ENCODE results near the gene GPR183.

Gene GPR183

DNA sequence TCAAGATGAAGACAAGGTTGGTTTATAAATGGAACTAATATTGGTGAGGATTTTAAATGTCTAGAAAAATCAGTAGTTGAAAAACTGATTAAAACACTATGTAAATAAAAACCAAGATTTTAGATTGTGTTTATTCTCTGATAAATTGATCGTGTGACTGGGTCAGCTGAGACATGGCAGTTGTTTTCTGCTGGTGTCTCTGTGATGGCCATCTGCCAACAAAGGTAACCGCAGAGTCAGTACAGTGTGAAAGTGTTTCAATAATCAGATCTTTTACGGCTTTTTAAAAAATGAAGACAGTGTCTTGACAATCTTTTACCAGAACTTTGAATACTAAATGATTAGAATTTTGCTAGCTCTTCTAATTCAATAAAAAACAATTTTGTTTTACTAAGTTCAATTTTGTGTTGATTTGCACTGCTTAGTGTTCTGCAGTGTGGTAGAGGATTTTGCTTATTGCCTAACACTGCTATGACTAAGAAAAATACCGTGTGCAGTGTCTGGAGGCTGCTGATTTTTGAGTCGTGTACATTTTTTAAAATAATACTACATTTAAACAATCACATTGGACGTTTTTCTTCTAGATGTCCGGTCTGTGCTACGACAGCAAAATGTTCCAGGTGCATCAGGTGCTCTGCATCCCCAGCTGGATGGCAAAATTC is 32.7 kb upstream of the GPR183 start:
- no peak for DNase-seq (ENCODE audit: low read depth)

GRCh38 chr13:99339230-99339721 is 32.1 kb upstream of the GPR183 start:
- no peak for DNase-seq (ENCODE audit: low read depth)

DNA sequence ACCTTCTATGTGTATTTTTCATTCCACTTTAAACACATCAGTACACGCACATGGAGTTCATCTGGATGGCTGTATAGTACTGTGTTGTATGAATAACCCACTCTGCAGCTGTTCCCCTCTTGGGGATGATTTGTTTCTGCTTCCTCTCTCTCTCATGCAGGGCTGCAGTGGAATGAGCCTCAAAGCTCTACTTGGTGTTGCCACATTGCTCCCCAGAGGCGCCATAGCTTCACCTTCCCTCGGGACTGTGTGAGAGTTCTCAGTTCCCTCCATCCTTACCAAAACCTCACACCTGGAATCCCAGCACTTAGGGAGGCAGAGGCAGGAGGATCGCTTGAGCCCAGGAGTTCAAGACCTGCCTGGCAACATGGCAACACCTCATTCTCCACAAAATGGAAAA is 28.4 kb upstream of the GPR183 start:
- no peak for DNase-seq (ENCODE audit: low read depth)

DNA sequence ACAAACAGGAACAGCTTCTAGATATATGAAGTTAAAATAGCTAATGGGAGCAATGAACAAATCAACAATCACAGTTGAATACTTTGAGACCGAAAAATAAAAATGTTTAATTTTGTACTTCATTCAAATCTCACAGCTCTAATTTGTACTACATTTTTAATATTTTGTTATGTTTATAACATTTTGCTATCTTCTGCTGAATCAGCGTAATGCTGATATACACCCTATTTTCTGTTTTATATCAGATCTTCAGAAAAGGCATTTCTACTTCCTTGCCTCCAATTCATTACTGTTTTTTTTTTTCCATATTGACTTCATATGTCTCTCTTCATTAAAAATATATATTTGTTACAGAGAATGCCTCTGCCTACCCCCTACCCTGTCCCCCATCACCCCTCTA is 27.9 kb upstream of the GPR183 start:
- no peak for DNase-seq (ENCODE audit: low read depth)

DNA sequence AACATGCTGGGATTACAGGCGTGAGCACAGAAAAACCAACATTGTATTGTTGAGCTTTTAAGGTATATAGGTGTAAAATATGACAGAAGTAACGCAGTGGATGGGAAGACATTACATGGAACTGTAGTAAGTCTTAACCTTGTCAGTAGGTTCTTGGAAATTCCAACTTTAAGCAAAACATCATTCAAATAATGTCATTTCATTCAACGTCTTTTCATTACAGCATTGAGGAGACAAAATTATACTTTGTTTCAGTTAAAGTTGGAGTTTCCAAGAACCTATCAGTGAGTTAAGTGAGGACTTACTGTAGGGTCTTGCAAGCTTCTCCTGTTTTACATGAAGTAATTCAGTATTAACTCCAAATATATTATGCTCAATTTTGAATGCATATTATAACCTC is 27.0 kb upstream of the GPR183 start:
- DNase-seq (ENCODE audit: low read depth) = no peak

GRCh38 chr13:99332456-99332855 is 25.3 kb upstream of the GPR183 start:
- no peak for DNase-seq (ENCODE audit: low read depth)

- no peak for DNase-seq (ENCODE audit: low read depth)
Measured at GRCh38 chr13:99331881-99332293, 24.7 kb upstream of the GPR183 start.

DNA sequence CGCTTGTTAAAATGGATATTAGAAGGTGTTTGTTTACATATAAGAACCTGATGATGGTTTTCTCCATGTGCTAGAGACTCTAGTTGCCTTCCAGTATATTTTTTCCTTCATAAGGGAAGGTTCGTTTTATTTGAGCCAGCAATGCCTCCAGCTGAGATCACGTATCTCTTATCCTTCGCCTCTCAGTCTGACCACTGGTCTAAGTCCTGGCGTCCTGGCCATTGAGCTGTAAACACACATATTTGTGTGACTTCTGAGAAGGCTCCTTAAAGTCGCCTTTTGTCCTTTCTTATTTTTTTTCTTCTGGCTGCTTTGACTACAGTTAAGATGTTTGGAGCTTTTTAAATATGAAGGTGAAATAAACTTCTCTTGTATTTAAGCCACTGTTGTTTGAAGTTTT is 23.7 kb upstream of the GPR183 start:
- DNase-seq (ENCODE audit: low read depth) = no peak

DNA sequence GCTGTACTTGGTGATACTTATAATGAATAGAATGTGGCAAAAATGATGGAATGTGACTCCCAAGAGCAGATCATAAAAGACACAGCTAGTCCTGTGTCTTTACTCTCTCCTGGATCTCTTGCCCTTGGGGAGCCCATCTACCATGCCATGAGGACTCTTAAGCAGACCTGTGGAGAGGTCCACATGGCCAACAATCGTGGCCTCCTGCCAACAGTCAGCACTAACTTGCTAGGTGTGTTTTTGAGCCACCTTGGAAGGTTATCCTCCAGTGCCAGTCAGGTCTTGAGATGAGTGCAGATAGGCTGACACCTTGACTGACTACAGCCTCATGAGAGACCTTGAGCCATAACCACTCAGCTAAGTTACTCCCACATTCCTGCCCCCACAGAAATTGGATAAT is 22.3 kb upstream of the GPR183 start:
- DNase-seq (ENCODE audit: low read depth) = no peak

- DNase-seq (ENCODE audit: low read depth) = no peak
Measured at GRCh38 chr13:99327761-99328160, 20.6 kb upstream of the GPR183 start.

DNA sequence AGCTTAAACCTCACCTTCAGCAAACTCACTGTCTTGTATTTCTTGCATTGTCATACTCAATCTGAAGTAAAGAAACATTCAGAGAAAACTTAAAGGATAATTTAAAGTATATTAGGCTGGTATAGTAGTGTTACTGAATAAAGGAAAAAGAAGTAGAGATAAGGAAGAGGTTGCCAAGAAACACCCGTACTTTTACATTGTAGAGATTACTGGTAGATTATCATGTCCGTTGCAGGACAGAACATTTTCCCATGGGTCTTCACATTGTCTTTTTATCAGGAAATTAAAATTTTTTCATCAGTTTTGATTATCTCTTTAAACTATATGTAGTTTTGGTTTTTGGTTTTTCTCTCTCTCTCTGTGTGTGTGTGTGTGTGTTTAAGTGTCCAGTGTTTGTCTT is 19.9 kb upstream of the GPR183 start:
- no peak for DNase-seq (ENCODE audit: low read depth)

DNA sequence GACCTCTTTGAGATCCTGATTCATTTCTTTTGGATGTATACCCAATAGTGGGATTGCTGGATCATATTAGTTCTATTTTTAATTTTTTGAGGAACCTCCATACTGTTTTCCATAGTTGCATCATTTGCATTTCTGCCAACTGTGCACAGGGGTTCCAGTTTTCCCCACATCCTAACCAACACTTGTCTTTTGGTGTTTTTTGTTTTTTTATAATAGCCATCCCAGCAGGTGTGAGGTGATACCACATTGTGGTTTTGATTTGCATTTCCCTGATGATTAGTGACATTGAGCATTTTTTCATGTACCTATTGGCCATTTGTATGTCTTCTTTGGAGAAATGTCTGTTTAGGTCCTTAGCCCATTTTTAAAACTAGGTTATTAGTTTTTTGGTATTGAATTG is 18.8 kb upstream of the GPR183 start:
- no peak for DNase-seq (ENCODE audit: low read depth)

DNA sequence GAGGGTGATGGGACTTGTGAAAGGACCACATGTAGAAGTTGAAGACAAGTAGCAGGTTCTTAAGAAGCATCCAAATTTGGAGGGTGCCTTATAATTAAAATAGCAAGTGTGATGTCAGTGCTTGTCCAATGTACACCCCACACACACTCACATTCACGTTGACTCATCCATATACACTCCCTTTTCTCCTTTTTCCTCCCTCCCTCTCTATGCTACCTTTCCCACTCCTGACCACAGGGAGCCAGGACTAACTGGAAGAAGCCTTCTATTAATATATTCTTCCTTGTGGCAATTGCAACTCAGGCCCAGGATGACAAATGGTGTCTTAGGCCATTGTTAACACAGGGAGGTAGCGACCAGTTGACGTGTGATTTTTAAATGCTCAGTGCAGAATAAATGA is 16.3 kb upstream of the GPR183 start:
- DNase-seq (ENCODE audit: low read depth) = no peak

DNA sequence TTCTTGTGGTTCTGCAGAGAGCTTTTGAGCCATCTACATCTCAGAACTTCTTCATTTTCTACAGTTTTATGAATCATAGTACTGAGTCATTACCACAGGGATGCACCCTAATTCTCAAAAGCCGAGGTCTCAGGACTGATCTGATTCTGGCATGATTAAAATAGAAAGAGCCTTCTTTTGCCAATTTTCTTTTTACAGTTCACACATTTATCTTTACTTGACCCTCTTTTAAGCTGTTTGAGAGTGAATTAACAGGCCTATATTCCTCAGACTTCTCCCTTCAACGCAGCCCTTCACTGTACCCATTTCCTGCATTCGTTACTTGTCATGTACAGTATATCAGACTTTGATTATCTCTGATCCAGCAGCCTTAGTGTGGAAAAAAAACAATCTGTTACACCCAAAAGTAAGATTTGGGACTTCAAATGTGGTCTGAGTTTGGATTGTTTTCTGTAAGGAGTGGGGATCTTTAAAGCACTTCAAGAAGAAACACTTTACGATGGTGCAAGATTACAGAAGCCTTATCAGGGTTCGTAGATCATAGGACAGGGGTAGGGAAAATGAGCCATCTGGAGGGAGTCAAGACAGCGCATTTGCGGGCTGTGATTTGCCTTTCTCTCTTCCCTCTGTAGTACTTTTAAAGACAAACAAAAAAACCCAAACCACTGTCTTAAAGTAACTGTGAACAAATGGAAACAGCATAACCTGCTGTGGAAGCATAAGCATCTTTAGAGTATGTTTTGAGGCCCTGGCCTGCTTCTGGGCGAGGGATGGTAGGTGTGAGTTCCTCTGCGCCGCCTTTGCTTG is 15.3 kb upstream of the GPR183 start:
- DNase-seq (ENCODE audit: low read depth) = no peak

DNA sequence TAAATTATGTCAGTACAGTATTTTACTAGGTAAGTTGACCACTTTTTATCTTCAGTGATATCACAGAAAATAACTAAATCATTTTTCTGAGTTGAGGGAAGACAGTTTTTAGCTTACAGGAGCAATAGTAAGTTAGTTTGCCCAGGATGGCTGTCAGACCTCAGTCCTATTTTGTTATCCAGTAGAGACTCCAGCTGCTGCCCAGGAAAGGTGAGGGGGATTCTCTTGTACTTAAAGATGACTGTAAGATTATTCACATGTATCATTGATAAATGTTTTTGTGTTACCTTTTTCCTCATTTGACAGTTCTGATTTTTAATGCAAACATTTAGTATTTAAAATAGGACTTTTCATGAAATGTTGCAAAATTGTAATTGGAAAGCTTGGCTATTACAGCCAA is 14.5 kb upstream of the GPR183 start:
- DNase-seq (ENCODE audit: low read depth) = no peak

GRCh38 chr13:99320693-99321481 is 13.7 kb upstream of the GPR183 start:
- no peak for DNase-seq (ENCODE audit: low read depth)

DNA sequence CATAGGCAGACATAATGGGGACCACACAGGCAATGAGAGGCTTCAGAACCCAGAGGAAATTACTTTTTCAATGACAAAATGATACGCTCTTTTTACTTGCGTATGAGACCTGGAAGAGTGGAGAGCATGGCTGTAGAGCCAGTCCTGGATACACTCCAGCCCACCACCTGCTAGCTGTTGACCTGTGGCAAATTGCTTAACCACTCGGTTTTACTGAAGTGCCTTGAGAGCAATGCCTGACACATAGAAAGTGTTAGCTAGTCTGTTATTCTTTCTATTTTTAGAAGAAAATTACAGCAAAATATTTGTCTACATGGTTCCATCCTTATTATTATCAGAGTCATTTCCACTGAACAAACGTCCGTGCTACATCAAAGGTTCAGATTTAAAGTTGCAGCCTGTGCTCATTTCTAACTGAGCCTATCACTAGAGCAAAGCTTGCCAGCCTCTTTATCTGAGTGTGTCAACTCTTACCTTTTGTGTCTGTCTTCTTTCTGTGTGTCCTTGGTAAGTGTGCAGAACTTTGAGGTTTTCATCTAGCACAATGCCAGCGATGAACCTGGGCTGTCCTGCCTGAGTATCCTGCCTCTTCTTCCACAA is 9.6 kb upstream of the GPR183 start:
- DNase-seq (ENCODE audit: low read depth) = no peak

DNA sequence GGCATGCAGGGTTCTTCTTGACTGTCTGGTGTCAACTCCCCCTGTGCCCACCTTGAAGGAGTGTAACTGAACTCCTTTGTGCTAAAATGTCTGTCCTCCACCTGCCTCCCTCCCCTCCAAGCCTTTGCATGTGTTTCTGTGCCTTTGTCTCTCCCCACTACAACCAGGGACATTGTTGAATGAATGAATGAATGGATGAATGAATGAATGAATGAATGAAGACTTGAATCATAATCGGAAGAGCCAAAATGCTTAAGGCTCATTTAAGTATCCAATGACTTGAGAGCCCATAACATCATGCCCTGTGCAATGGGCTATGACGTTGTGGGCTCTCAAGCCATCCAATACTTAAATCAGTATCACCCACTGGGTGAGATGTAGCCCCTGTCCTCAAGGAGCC is 9.0 kb upstream of the GPR183 start:
- DNase-seq (ENCODE audit: low read depth) = no peak

- no peak for DNase-seq (ENCODE audit: low read depth)
Measured at GRCh38 chr13:99315186-99315585, 8.0 kb upstream of the GPR183 start.

DNA sequence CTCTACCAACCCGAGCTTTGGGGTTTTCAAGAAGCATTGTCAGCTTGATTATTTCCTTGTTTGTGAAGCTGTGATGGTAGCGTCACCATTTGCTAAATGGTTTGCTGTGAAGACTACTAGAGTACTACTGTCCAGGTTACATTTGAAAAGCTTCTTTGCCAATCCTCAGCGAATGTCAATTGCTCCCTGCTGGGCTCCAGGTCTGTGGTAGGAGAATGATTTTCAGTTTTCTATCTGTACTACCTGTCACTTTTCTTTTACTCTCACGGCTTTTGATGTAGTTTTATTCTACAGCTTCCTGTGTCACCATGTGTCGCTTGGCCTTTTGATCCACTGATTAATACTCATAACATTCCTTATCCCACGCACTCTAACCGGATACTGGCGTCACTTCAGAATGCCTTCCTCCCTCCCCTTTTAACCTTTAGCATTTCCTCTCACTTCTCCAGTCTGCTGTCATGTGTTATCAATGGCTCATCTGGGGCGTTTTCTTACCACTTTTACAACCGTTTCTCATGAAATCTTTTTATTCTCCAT is 7.5 kb upstream of the GPR183 start:
- peak; percentile 54 for DNase-seq (ENCODE audit: low read depth)

DNA sequence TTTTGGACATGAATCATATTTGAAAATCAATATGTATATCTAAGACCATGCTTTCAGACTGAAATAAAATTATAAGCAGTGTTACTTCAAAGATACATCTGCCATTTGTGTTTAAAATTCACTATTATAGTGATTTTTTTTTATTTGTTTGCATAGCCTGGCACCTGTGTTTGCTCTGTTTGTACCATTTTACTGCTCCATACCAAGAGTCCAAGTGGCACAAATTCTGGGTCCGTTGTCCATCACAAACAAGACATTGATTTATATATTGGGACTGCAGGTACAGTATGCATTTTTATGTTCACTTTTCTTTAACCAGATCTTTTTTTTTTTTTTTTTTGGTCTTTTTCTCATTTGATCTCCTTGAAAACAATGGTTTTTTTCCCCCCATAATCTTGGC is 6.7 kb upstream of the GPR183 start:
- no peak for DNase-seq (ENCODE audit: low read depth)

DNA sequence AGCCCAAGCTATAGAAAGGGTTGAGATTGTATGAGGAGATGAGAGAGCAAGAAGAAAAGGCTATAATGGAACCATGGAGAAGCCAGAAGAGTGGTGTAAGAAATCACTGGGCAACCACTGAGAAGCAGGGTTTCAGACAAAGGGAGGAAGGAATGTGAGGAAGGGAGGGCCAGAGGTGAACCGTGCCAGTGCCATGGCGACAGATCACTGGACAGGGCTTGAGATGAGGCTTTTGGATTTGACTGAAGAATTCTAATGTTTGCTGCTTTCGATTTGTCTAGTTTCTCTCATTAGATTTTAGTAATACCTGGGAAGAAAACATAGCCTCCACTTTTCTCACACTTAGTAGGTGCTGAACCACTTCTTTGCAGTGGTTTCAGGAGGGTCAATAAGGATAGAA is 6.3 kb upstream of the GPR183 start:
- DNase-seq (ENCODE audit: low read depth) = no peak

Data from activated T-cell treated with anti-CD3 and anti-CD28 coated beads for 48 hours (primary cell).